Erythroblast (primary cell): ENCODE measurements around the gene FOSL1.

Experiments
- DNase-seq, 2 experiments: peaks; one replicate each; lab custom pipeline; 2025; lab: John Stamatoyannopoulos, UW
- GATA1 ChIP-seq: IDR thresholded peaks from 2 replicates; pipeline ENCODE4 v1.6.1; 2011; ENCODE audit warnings: low read depth, mild to moderate bottlenecking, control low read depth, low read length, moderate library complexity
- POLR2A ChIP-seq: IDR thresholded peaks from 2 replicates; pipeline ENCODE4 v1.6.1; 2011; ENCODE audit warnings: mild to moderate bottlenecking, low read length

The FOSL1 gene

DNA sequence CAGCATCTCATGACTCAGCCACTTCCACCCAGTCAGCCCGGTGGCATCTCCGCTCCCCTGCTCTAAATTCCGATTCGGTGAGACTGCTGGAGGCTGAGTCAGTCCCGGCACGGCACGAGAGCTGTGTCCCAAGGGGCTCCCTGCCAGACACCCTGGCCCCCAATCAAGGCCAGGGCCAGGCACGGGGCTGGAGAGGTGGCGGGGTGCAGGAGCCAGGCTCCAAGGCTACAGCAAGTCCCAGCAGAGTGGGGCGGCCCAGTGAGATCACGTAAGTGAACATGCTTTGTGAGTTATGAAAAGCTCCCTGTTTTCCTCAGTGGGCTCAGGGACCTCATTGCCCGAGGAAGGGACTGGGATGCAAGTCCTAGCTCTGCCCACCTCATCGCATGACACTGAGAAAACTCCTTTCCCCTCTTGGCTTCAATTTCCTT, 15.6 kb upstream of the FOSL1 start:
- DNase-seq = peak in 1 of 2 experiments; percentile 59

DNA sequence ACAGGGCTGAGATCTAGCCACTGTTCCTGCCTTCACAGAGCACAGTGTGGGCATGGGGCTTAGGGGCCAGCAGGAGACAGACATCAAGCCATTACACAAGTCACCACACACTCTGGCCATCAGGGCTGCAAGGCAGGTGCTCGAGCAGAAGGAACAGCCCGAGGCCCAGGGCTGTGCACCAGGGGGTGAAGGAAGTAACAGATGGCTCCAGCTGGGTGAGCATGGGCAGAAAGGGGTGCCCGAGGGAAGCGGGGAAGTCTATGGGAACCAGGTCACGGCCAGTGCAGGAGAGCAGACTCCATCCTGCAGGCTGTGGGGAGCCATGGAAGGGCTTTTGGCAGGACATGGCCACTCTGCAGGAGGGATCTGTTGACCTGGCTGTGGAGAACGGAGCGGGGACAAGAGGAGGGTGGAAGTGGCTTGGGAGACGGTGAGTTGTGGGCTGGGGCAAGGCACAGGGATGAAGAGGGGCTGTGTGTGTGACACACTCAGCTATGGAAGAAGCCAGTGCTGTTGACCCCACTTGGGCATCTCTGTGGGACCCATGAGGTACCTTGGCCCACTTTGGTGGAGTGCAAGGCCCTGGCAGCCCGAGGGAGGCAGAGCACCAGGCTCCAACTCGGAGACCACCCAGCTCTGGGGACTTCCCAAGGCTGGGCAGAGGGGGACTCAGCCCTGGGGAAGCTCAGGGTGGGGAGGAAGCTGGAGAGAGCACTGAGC, 15.1 kb upstream of the FOSL1 start:
- TF ChIP-seq POLR2A (no peak), GATA1 (no peak)
- DNase-seq = no peak

More for the DNA sequence above, 15.6 kb upstream of the FOSL1 start:
- TF ChIP-seq GATA1 (no peak), POLR2A (peak; percentile 48)

DNA sequence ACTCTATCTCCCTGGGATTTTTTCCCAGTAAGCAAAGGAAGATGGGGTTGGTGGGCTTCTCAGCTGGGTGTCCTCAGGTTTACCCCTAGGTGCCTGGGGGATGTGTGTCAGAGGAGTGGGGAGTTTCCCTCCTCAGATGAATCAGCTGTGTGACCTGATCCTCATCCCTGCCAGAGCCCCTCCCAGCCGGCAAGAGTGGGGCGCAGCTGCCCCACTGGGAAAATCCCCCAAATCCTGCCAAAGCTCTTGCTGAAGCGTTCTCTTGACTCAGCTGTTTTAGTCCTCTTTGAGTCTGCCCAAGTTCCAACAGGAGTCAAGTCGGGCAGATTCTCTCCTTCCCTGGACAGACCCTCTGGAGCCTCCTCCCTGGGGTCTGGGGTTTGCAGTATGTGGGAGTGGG, 12.7 kb upstream of the FOSL1 start:
- TF ChIP-seq GATA1 (no peak), POLR2A (no peak)

DNA sequence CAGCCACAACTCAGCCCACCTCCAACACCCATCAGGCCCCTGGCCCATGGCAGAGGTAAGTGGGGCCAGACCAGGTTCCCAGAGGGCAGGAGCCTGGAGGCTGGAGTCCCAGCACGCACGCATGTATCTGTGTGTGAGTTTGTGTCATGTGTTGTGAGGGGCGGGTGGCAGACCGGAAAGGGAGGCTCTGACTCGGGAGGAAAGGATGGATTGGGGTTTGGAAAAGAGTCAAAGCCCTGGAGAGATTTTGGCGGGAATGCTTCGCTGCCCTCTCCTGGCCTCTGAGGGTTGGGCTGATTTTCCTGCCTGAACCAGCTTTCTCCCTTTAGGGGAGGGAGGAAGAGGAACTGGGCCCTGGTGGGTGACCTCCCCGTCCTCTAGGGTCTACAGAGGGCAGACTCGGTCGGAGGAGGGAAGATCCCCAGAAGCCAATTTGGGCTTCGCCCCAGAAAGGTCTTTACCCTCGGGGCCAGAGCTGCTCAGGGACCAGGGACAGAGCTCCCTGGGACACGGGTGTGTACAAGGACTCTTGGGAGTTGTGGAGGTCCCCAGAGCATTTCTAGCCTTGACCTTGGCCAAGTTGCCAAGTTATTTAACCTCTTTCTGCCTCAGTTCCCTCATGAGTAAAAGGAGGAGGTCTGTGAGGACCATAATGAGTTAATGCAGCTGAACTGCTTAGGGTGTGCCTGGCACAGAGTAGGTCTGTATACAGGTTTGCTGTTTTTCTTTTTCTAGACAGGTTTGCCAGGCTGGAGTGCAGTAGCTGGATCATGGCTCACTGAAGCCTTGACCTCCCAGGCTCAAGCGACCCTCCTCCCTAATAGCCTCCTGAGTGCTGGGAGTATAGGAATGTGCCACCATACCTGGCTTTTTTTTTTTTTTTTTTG, 11.7 kb upstream of the FOSL1 start:
- TF ChIP-seq POLR2A = no peak
- TF ChIP-seq GATA1 = no peak
- peak in 1 of 2 experiments; percentile 47 for DNase-seq

More for the DNA sequence above, 12.7 kb upstream of the FOSL1 start:
- DNase-seq = no peak

DNA sequence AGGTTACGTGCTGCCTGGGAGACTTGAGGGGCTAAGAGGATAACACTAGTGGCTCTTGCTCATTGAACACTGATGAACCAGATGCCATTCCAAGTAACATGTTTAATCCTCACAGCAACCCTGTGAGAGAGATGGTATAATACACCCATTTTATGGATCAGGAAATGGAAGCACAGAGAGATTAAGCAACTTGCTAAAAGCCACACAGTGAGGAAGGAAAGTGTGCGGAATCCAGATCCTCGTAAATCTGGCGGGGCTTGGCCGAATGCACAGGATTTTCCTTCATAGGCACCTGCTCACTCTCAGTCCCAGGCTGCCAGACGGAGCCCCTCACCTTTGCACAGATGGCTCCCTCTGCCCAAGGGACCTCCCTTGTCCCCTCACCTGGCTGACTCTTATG, 7.7 kb upstream of the FOSL1 start:
- TF ChIP-seq POLR2A (no peak), GATA1 (no peak)
- no peak for DNase-seq

DNA sequence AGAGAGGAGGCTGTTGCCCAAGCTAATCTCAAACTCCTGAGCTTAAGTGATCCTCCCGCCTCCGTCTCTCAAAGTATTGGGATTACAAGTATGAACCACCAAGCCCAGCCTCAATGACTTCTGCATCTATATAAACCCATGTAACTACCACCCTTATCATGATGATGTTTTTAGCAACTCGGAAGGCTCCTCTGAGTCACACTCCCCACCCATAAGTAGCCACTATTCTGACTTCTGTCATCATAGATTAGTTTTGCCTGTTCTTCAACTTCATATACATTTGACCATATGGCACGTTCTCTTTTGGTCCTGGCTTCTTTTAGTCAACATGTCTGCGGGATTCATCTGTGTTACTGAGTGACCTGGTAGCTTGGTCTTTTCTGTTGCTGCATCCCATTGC, 6.4 kb upstream of the FOSL1 start:
- peak; percentile 36 for TF ChIP-seq POLR2A
- TF ChIP-seq GATA1 = no peak

DNA sequence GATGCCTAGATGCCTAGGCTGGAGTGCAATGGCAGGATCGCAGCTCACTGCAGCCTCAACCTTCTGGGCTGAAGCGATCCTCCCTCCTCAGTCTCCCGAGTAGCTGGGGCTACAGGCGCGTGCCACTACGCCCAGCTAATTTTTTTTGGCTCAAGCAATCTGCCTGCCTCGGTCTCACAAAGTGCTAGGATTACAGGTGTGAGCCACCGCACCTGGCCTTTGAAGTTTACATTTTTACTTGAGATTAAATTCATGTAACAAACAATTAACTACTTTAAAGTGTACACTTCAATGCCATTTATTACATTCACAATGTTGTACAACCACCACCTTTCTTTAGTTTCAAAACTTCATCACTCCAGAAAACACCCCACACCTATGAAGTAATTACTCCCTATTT, 3.5 kb upstream of the FOSL1 start:
- TF ChIP-seq GATA1 = no peak
- no peak for TF ChIP-seq POLR2A
- DNase-seq = no peak

More for the DNA sequence above, 6.4 kb upstream of the FOSL1 start:
- DNase-seq = peak; percentile 90 to 91

DNA sequence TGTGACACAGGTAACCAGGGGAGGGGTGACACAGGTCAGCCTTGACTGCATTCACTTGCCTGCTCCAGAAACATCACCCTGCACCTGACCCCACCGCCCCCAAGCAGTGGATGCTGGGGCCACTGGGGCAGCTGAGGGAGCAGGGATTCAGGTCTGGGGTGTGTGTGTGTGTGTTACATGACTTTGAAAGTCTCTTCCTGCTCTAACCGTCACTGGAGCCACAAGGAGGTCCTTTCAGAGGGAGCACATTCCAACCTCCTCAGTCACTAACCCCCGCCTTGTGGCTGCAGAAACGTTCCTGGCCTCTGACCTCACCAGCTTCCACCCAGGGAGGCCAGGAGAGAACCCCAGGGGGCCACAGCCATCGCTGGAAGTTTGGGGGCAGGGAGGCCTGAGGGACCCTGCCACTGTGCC, 2.9 kb upstream of the FOSL1 start:
- no peak for DNase-seq
- TF ChIP-seq GATA1 (no peak), POLR2A (no peak)

DNA sequence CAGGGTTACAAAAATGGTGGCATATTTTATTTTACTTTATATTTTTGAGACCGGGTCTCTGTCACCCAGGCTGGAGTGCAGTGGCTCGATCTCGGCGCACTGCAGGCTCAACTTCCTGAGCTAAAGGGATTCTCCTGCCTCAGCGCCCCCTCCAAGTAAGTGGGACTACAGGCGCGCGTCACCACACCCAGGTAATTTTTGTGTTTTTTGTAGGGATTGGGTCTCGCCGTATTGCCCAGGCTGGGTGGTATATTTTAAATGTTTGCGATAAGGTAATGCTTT, 652 bp upstream of the FOSL1 start:
- DNase-seq = no peak
- no peak for TF ChIP-seq POLR2A
- TF ChIP-seq GATA1 = no peak

DNA sequence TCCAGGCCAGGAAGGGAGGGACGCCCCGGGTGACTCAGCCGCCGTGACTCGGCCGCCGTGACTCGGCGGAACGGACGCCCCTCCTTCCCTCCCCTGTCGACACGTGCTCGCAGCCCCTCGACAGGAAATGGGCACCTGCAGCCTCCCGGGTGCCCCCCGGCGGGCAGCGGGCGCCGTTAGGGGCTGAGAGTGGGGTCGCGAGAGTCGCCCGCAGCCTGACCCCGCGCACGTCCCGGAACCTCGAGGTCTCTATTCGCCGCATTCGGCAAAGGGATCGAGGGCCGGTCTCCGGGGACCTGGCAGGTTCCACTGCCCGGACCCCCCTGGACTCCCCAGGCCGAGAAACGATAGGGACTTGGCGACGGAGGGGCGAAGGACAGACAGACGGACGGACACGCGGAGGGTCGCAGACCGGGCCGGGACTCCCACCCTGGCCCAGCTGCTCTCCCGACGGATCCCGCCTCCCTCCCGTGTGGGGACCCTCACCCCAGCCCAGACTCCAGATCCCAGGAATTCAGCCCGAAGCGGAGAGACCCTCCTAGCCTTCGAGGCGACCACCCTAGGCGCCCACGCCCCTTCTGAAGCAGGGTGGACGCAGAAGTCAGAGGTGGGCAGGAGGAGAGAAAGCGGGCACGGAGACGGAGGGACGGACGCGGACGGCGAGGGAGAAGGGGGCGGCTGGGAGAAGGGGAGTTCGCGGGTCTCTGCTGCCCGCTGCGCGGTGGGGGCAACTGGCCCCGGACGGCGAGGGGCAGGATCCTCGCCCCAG, 648 bp downstream of the FOSL1 start:
- TF ChIP-seq GATA1 = no peak
- peak; percentile 87 to 95 for DNase-seq

DNA sequence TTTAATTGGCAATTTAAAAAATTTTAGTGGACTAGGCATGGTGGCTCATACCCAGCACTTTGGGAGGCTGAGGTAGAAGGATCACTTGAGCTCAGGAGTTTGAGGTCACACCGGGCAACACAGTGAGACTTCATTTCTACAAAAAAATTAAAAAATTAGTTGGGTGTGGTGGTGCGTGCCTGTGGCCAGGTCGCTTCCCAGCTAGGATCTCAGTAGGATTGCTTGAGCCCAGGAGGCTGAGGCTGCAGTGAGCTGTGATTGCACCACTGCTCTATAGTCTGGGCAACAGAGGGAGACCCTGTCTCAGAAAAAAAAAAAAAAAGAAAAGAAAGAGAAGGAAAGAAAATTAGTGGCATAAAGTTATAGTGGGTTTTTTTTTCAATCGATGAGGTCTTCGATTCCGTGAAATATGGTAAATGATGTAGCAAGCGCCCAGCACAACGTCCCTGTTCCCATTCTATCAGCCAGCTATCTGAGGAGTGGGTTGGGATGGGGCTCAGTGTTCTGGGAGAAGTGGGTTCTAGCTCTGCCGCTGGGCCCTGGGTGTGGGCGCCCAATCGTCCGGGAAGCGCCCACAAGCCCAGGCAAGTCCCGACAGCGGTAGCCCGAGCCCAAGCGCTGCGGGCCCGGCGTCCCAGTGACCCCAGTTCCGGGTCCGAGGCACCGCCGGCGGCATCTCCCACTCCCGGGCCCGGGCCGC, 1.4 kb downstream of the FOSL1 start:
- DNase-seq = peak in 1 of 2 experiments; percentile 54
- TF ChIP-seq GATA1 (no peak), POLR2A (peak; percentile 65)

DNA sequence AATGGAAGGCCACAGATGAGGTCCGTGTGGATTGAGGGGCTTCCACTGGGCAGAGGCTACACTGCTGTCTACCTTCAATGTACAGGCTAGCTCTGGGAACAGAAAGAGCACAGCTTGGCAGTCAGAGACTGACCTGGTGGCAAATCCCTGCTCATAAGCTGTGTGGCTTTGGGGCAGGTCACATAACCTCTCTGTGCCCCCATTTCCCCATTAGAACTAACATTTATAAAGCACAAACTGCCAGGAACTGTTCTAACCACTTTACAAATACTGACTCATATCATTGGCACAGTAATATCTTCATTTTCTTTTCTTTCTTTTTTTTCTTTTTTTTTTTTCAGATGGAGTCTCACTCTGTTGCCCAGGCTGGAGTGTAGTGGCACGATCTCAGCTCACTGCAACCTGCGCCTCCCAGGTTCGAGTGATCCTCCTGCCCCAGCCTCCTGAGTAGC, 3.1 kb downstream of the FOSL1 start:
- TF ChIP-seq GATA1 (no peak), POLR2A (no peak)
- no peak for DNase-seq

DNA sequence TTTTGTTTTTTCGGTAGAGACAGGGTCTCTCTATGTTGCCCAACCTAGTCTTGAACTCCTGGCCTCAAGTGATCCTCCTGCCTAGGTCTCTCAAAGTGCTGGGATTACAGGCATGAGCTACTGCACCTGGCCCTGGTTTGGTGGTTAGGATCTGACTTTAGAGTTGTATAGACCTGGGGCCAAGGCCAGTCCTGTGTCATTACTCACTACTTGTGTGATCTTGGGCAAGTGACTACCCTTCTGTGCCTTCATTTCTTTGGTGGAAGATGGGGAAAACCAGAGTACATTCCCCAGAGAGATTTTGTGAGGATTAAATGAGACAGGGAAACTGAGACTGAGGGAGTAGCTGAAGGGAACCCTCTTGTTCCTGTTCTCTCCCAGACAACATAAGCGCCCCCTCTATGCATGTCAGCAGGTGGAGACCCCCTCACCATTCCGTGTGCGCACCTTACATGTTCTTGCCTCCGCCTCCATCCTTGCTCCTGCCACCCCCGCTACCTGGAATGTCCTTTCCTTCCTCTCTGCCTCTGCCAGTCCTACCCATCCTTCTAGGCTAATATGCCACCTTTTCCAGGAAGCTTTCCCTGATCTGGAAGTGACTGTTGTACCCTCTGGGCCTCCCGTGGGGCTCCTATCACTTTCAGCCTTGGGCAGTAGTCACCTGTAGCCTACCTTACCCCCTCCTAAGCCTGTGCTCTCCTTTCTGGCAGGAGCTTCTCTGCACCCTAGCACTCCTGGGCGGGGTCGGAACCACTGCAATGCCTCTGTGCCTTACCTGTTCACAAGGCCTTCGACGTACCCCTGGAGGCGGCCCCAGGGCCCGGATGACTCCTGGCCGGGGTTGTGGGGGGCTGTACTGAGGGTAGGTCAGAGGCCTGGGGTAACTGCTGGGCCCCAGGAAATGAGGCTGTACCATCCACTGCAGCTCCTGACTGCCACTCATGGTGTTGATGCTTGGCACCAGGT, 3.9 kb downstream of the FOSL1 start:
- TF ChIP-seq GATA1 (no peak), POLR2A (peak; percentile 35)
- DNase-seq = no peak
